Suppressor macrophage (primary cell): Measurements from ENCODE around the gene EPGN.
"Not testable (repeated sequence)": the region's sequence is repeated elsewhere in the genome, so short reads cannot be mapped to it uniquely, and the experiment has no call there.

ENCODE experiments used
- DNase-seq, 4 experiments: peaks; one replicate each; pipeline ENCODE4 v3.0.0-alpha.2; 2020 to 2022

Gene EPGN

DNA sequence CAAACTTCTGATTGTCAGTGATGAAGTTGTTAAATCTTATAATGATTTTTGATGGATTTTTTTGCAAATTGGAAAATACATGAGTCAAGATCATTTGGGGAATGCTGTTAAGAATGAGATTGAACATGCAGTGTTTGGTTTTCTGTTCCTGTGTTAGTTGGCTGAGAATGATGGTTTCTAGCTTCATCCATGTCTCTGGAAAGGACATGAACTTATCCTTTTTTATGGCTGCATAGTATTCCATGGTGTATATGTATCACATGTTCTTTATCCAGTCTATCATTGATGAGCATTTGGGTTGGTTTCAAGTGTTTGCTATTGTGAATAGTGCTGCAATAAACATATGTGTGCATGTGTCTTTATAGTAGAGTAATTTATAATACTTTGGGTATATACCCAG lies 32.2 kb downstream of the EPGN start:
- not testable (repeated sequence) for DNase-seq

DNA sequence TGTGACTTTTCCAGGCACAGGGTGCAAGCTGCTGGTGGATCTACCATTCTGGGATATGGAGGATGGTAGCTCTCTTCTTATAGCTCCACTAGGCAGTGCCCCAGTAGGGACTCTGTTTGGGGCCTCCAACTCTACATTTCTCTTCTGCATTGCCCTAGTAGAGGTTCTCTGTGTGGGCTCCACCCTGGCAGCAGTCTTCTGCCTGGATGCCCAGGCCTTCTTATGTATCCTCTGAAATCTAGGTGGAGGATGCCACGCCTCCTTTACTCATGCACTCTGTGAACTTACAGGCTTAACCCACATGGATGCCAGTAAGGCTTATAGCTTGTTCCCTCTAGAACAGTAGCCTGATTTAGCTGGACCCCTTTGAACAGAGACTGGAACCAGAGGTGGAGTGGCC lies 35.8 kb downstream of the EPGN start:
- DNase-seq = no peak

DNA sequence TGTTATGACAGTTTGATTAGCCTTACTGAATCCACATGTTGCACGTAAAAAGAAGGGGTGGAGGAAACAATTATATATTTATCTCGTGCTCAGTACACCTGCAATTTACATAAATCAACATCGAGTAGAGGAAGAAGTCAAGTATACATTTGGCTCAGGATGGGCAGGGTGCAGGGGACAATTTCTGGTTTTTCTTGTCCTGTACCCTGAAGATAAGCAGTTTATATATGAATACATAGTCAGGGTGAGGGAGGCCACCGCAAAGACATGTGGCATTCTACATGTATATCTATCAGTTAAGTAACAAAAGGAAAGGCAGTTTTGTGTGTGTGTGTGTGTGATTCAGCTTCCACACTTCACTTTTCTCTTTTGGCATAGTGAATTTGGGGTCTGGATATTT lies 45.6 kb downstream of the EPGN start:
- no peak for DNase-seq

DNA sequence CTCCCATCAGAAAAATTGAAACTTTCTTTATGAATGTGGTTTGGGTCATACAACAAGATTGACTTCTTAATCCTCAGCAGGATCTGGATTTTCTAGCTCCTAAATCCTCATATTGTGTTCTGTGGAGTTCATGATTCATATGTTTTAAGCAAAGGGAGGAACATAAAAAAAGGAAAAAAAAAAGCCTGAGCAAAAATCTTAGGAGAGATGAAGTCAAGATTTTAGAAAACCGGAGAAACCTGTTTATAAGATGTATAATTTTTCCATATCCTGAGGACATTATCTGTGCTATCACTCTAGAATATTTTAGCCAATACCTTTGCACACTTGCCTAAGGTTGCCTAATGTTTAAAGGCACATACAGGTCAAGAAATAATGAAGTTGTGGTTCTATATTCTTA lies 49.7 kb downstream of the EPGN start:
- no peak for DNase-seq

DNA sequence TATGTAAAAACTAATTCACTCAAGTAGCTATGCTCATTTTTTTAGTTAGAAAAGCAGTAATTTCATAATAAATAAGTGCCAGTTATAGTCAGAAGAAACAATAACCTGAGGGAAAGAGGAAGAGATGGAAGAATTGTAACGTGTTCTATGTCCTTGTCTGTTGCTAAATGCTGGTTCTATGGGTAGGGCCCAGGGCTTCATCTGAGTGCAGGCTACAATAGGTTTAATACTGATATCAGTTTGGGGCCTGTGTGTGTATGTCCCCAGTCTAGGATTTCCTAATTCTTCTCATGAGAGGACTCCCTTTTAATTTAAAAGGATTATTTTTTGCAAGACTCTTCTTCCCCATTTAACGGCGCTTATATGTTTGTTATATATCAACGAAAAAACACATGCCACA lies 53.4 kb downstream of the EPGN start:
- DNase-seq = no peak

DNA sequence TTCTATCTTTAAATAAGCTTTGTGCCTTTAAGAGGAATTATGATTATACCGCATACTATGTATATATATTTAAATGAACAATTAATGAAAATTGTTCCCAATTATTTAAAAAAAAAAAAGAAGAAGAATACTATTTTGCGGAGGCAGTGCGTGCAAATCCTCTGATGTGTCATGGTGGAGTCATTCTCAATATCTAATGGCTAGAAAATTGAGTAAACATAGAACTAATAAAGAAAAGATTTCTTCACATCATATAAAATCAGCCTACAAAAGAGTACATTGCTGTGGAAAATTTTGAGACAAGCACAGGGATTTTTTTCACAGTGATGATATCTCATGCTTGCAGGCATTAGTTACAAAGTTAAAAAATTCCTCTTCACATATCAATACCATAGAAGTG lies 54.1 kb downstream of the EPGN start:
- DNase-seq = peak in 2 of 4 experiments; percentile 25 to 35

DNA sequence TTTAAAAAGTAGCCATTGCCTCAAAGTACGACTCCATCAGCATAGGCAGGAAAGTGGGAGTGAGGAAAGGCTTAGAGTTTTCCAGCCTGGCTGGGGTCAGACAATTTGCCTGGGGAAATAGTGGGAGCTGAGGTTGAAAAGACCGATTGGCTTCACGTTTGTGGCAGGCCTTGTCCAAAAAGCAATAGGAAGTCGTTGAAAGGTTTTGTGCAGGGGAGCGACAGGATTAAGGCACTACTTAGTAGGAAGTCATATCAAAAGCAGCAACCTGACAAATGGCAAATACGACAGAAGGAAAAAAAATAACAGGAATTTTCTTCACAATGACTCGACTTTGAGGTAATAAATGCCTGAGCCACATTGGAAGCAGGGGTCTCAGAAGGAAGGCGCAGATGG lies 56.0 kb downstream of the EPGN start:
- no peak for DNase-seq

DNA sequence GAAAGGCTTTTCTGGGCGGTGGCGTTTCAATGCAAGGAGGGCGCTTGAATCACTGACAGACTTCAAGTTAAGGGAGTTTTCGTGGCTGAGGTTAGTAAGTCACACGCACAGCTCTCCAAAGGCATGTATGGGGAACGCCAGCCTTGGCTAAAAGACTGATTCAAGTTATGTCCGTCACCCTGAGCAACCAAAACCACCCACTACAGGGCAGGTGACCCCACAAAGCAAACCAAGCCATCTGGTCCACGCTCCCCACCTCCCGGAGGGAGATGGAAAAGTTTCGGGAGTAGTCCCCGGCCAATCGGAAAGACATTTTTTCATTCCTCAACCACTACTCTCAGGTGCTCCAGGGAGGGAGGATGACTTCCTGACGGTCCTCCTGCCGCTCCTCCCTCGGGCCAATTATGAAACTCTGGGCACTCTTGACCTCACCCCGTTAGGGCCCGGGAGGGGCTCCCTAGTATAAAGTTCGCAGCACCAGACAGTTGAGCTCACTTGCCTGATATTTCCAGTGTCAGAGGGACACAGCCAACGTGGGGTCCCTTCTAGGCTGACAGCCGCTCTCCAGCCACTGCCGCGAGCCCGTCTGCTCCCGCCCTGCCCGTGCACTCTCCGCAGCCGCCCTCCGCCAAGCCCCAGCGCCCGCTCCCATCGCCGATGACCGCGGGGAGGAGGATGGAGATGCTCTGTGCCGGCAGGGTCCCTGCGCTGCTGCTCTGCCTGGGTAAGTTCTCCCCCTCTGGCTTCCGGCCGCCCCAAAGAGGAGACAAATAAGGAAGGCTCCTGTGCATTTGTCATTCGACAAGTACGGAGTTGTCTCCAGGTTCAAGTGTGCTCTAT lies 56.6 kb downstream of the EPGN start, which contains the start of gene EREG:
Gene EREG, plus strand, starts transcription at position 494 of the 840 bp plus-strand sequence. Its CDS starts 164 bp downstream, at position 658.
- peak; percentile 29 to 65 (median 56) for DNase-seq

DNA sequence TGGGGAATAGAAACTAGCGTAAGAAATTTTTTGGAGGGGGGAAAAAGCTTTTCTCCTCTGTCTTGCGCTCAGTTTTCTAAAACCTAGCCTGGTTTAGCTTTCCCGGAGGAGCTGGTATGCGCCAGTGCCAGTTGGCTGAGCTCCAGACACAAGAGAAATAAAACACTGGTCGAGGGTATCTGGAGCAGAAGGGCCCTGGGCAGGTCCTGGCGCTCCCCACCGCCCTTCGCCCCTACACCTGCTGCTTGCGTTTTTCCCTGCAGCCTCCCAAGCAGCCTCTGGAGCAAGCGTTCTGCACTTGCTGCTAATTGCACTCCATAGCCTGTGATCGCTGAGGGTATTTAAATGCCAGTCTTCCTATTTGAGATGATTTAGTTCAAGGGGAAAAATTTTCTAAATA lies 57.5 kb downstream of the EPGN start:
- peak in 1 of 4 experiments; percentile 15 for DNase-seq
